A549 (cell line): ENCODE data around the gene TRMT61A.

ENCODE experiments used
- CTCF ChIP-seq: fragments of >200 bp; sonication (Bioruptor Twin); formaldehyde crosslinking; IDR thresholded peaks from 3 replicates; pipeline ENCODE4 v1.5.1; 2016
- EP300 ChIP-seq, 2 experiments: fragments of >200 bp; sonication (Bioruptor Twin); formaldehyde crosslinking; IDR thresholded peaks; 2 replicates in 1 of 2; 3 replicates in 1 of 2; pipeline ENCODE4 v1.6.1; 2016 to 2017
- ESRRA ChIP-seq: fragments of 150-350 bp; IDR thresholded peaks from 2 replicates; pipeline ENCODE4 v1.6.1; 2014; ENCODE audit warnings: mild to moderate bottlenecking, low read length, borderline replicate concordance
- MAFK ChIP-seq: fragments of 450-650 bp; IDR thresholded peaks from 2 replicates; pipeline ENCODE4 v1.6.1; 2014; ENCODE audit not compliant: partially characterized antibody
- POLR2A ChIP-seq: IDR thresholded peaks from 2 replicates; pipeline ENCODE4 v1.6.1; 2012; ENCODE audit warnings: mild to moderate bottlenecking, low read length
- RAD21 ChIP-seq, 2 experiments: fragments of >200 bp in 1 of 2; sonication (Bioruptor Twin) in 1 of 2; formaldehyde crosslinking in 1 of 2; IDR thresholded peaks in 1 of 2; conservative IDR thresholded peaks in 1 of 2; 2 replicates in 1 of 2; 3 replicates in 1 of 2; pipeline ENCODE4 v1.6.1; 2012 to 2018; ENCODE audit warnings: inconsistent platforms in 1 of 2
- REST ChIP-seq: fragments of 200-600 bp; sonication (generic); IDR thresholded peaks from 2 replicates; pipeline ENCODE4 v1.6.1; 2016; ENCODE audit warnings: antibody characterized with exemption, mild to moderate bottlenecking, moderate library complexity

DNA sequence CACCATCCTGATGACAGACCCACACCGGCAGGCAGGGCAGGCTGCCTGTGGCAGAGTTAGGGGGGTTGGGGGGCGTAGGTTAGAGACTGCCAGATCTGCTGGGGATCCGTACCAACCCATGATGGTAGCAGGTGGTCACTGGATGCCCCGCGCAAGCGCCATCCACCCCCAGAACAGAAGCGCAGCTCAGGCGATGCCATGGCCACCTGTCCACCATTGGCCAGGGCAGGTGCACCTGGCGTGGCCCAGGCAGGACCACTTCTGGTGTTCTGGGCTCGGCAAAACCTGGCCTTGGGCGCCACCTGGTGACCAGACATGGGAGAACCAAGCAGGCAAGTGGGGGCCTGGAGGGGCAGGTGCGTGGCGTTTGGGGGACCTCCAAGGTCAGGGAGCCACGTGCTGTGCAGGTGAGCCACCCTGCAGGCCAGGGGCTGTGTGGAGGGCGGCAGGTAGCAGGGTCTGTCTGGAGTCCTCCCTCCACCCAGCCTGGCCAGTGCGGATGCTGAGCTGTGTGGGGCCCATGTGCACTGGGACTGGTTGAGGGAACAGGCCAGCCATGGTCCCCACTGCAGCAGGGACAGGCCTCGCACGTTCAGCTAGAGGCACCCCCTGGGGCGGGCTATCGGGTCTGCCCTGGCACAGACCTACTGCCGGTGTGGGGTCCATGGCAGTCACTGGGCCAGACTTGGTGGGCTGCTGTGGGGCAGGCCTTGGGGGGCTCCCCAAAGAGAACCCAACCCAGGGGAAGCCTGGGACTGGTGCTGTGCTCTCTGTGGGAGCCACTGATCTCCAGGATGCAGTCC is 17.9 kb downstream of the TRMT61A start:
- TF ChIP-seq CTCF, result peak; percentile 94
- TF ChIP-seq REST, result no peak
- TF ChIP-seq POLR2A, result no peak
- TF ChIP-seq EP300 (IDR thresholded peaks at IDR 0.05), result no peak
- peak; percentile 53 for TF ChIP-seq ESRRA
- peak; percentile 96 to 97 for TF ChIP-seq RAD21 (conservative IDR thresholded peaks at IDR 0.05 in 1 of 2, IDR thresholded peaks at IDR 0.05 in 1 of 2)
- no peak for TF ChIP-seq MAFK
